ENCODE results near the gene HNRNPAB.

The HNRNPAB gene

DNA sequence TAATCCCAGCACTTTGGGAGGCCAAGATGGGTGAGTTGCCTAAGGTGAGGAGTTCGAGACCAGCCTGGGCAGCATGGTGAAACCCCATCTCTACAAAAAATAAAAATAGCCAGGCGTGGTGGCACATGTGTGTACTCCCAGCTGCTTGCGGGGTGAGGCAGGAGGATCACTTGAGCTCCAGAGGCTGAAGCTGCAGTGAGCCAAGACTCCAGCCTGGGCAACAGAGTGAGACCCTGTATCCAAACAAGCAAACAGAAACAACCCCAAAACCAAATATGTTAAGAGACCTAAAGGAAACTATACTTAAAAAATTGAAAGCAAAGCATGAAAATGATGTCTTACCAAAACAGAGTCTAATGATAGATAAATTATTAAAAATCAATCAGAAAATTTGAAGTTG is 12.4 kb downstream of the HNRNPAB start:
- DNase-seq (ENCODE audit: insufficient read length, low spot score): no peak
- TF ChIP-seq, protein P1, sequence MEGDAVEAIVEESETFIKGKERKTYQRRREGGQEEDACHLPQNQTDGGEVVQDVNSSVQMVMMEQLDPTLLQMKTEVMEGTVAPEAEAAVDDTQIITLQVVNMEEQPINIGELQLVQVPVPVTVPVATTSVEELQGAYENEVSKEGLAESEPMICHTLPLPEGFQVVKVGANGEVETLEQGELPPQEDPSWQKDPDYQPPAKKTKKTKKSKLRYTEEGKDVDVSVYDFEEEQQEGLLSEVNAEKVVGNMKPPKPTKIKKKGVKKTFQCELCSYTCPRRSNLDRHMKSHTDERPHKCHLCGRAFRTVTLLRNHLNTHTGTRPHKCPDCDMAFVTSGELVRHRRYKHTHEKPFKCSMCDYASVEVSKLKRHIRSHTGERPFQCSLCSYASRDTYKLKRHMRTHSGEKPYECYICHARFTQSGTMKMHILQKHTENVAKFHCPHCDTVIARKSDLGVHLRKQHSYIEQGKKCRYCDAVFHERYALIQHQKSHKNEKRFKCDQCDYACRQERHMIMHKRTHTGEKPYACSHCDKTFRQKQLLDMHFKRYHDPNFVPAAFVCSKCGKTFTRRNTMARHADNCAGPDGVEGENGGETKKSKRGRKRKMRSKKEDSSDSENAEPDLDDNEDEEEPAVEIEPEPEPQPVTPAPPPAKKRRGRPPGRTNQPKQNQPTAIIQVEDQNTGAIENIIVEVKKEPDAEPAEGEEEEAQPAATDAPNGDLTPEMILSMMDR (IDR thresholded peaks at IDR 0.05; ENCODE audit: insufficient read depth, missing control alignments): no peak
- no peak for FAIRE-seq

DNA sequence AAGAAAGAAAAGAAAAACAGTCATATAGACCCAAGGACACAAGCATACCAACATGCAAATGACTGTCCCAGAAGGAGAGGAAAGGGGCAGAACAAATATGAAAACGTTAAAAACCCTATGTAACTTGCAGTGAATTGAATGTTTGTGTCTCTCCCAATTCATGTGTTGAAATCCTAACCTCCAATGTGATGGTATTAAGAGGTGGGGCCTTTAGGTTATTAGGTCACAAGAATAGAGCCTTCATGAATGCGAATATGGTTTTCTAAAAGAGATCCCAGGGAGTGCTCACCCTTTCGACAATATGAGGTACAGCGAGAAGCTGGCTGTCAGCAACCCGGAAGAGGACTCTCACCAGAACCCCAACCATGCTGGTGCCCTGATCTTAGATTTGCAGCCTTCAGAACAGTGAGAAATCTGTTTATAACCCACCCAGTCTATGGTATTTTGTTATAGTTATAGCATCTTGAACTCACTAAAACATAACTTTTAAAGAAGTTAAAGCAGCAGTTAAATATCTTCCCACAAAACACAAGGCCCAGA is 14.0 kb downstream of the HNRNPAB start:
- TF ChIP-seq, protein P1 (IDR thresholded peaks at IDR 0.05; ENCODE audit: insufficient read depth, missing control alignments): no peak

DNA sequence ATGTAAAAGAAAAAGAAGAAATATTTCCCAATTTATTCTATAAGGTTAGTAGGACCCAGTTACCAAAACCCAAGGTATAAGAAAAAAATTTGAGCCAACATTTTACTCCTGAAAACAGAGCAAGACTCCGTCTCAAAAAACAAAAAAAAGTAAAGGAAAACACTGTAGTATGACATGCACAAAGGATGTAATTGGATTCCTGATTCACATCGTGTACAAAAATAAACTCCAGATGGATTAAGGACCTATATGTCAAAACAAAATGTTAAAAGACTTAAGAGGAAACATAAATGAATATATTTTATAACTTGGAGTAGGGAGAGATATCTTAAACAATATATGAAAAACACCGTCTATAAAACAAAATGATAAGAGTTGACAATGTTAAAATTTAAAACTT is 14.5 kb downstream of the HNRNPAB start:
- FAIRE-seq (no peak), DNase-seq (ENCODE audit: insufficient read length, low spot score) (no peak)
- TF ChIP-seq, protein P1 (IDR thresholded peaks at IDR 0.05; ENCODE audit: insufficient read depth, missing control alignments): no peak

More for the DNA sequence above, 14.0 kb downstream of the HNRNPAB start:
- no peak for DNase-seq (ENCODE audit: insufficient read length, low spot score)
- FAIRE-seq: no peak

DNA sequence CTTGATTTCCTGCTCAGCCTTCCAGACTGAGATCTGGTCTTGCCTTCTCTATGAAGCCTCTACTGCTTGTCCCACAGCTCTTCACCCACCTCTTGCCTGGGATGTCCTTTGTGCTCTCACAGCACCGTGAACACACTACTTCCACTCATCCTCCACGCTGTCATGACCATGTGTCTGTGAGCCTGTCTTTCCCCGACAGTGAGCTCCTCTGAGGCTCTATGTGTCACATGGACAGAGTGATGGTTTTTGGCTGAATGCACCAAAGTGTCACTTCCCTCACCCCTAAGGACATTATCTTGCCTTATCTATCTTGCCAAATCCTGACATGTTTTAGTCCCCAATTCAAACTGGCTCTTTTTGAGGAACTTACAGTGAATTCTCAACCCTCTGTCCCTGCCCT is 16.9 kb downstream of the HNRNPAB start:
- DNase-seq (ENCODE audit: insufficient read length, low spot score) (no peak), FAIRE-seq (no peak)
- TF ChIP-seq, protein P1 (IDR thresholded peaks at IDR 0.05; ENCODE audit: insufficient read depth, missing control alignments): no peak

DNA sequence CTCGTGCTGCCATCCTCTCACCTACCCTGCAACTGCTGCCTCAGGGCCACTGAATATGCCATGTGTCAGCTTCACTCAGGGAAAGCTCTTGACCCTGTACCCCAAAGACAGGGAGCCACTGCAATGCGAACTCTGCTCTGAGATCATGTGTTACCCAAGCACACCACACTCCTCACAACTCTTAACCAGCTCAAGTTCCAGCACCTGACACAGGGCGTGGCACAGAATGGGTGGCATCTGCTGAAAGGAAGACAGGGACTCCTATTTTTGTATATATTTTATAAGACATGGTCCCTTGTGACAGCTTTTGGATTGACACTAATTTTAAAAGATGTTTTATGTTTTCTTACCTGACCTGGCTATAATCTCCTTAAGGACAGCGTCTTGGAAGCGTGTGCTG is 17.5 kb downstream of the HNRNPAB start:
- DNase-seq (ENCODE audit: insufficient read length, low spot score) (no peak), FAIRE-seq (no peak)
- TF ChIP-seq, protein P1 (IDR thresholded peaks at IDR 0.05; ENCODE audit: insufficient read depth, missing control alignments): no peak

DNA sequence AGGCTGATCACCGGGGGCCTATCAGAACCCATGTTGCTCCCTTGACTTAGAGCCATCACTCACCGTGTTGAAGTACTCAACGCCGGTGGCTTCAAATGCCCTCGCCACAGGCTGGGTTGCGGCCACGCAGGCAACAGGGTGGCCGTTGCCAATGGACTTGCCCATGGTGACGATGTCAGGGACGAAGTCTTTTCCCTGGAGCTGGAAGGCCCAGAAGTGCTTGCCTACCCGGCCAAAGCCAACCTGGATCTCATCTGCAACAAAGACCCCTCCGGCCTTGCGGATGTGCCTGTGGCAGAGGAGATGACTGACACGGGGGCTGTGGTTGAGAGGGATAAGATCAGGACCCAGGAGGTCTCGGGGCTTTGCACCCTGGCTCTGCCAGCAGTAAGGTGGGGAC is 18.0 kb downstream of the HNRNPAB start:
- TF ChIP-seq, protein P1 (IDR thresholded peaks at IDR 0.05; ENCODE audit: insufficient read depth, missing control alignments): no peak
- FAIRE-seq (no peak), DNase-seq (ENCODE audit: insufficient read length, low spot score) (no peak)

DNA sequence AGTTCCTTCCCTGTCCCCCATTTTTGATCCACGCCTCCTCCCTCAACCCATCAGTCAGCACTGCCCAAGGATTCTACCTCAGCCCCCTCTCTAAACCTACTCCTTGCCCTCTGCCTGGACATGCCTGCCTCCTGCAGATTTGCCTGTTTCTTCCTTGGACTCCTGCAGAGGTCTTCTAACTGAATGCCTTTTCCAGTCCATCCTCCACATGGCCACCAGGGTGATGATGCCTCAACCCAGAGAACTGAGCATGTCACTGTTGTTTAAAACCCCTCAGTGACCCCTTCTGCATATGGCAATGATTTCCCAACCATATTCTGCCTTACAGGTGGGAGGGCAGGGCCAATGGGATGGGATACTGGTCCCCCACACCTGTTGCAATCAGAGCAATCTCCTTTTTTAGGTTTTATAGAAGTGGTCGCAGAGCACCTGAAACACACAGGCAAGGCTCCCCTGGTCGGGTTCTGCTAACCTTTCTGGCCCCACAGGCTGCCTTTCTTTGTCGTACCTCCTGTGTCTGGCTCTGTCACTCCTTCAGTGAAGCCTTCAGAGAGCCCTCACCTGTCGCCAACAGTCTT is 19.0 kb downstream of the HNRNPAB start:
- TF ChIP-seq, protein P1 (IDR thresholded peaks at IDR 0.05; ENCODE audit: insufficient read depth, missing control alignments): no peak
- DNase-seq (ENCODE audit: insufficient read length, low spot score) (no peak), FAIRE-seq (no peak)
